OCI-LY1 (cell line): ENCODE results near the gene PRPH.
A peak's percentile ranks its signal among the peaks of the same experiment; 100 is the strongest.
"Not testable (repeated sequence)": the region's sequence is repeated elsewhere in the genome, so short reads cannot be mapped to it uniquely, and the experiment has no call there.

Experiments used
- H2AFZ ChIP-seq: fragments of 200-600 bp; sonication (generic), shearing (Covaris generic); 2 replicates; pipeline ENCODE4 v1.6.0; 2014; ENCODE audit warnings: antibody characterized with exemption, mild to moderate bottlenecking, low read length
- H3F3A ChIP-seq: fragments of 200-600 bp; sonication (generic), shearing (Covaris generic); 2 replicates; pipeline ENCODE4 v1.6.0; 2014; ENCODE audit warnings: mild to moderate bottlenecking, antibody characterized with exemption, low read length, moderate library complexity; ENCODE audit not compliant: insufficient read depth
- H3K27ac ChIP-seq: fragments of 200-600 bp; sonication (generic); 2 replicates; pipeline ENCODE4 v1.5.1; 2014; ENCODE audit warnings: low read length, mixed run types, mild to moderate bottlenecking, low read depth; ENCODE audit not compliant: poor library complexity, severe bottlenecking
- H3K27me3 ChIP-seq: fragments of 200-600 bp; sonication (generic); 2 replicates; pipeline ENCODE4 v1.6.0; 2014; ENCODE audit warnings: antibody characterized with exemption, mild to moderate bottlenecking, low read length, moderate library complexity; ENCODE audit not compliant: insufficient read depth
- H3K36me3 ChIP-seq: fragments of 200-600 bp; sonication (generic); 2 replicates; pipeline ENCODE4 v1.6.1; 2014; ENCODE audit warnings: mild to moderate bottlenecking, antibody characterized with exemption, low read length, moderate library complexity, mixed read lengths; ENCODE audit not compliant: insufficient read depth
- H3K4me1 ChIP-seq: fragments of 200-600 bp; sonication (generic); 2 replicates; pipeline ENCODE4 v1.5.1; 2014; ENCODE audit warnings: mild to moderate bottlenecking, low read length, moderate library complexity; ENCODE audit not compliant: insufficient read depth, severe bottlenecking
- H3K4me2 ChIP-seq: fragments of 200-600 bp; sonication (generic), shearing (Covaris generic); 2 replicates; pipeline ENCODE4 v1.6.1; 2014; ENCODE audit warnings: low read length
- H3K4me3 ChIP-seq: fragments of 200-600 bp; sonication (generic); 2 replicates; pipeline ENCODE4 v1.5.1; 2014; ENCODE audit warnings: low read length, low read depth, mild to moderate bottlenecking, mixed read lengths; ENCODE audit not compliant: poor library complexity, severe bottlenecking
- H3K79me2 ChIP-seq: fragments of 200-600 bp; shearing (Covaris generic); 2 replicates; pipeline ENCODE4 v1.6.1; 2016; ENCODE audit warnings: mixed run types, low read length, mixed read lengths; ENCODE audit not compliant: insufficient read depth
- H3K9ac ChIP-seq: fragments of 200-600 bp; sonication (generic), shearing (Covaris generic); 2 replicates; pipeline ENCODE4 v1.6.1; 2014; ENCODE audit warnings: mild to moderate bottlenecking, low read length, mixed read lengths
- H3K9me2 ChIP-seq: fragments of 200-600 bp; sonication (generic), shearing (Covaris generic); 2 replicates; pipeline ENCODE4 v1.6.1; 2014; ENCODE audit warnings: low read depth, mild to moderate bottlenecking, low read length, mixed read lengths
- H3K9me3 ChIP-seq: fragments of 200-600 bp; shearing (Covaris generic); 2 replicates; pipeline ENCODE4 v1.6.1; 2014; ENCODE audit warnings: low read length, mixed read lengths
- H4K20me1 ChIP-seq: fragments of 200-600 bp; sonication (generic), shearing (Covaris generic); 2 replicates; pipeline ENCODE4 v1.6.0; 2016; ENCODE audit warnings: mild to moderate bottlenecking, low read length; ENCODE audit not compliant: insufficient read depth
- CTCF ChIP-seq: fragments of 200-600 bp; sonication (generic), shearing (Covaris generic); IDR thresholded peaks from 2 replicates; pipeline ENCODE4 v1.5.1; 2017; ENCODE audit warnings: mild to moderate bottlenecking, antibody characterized with exemption, low read length, moderate library complexity, mixed read lengths
- EZH2 ChIP-seq: fragments of 200-600 bp; sonication (generic), shearing (Covaris generic); IDR thresholded peaks from 2 replicates; pipeline ENCODE4 v1.8.0; 2017; ENCODE audit warnings: borderline replicate concordance, mixed run types, mild to moderate bottlenecking, antibody characterized with exemption, low read length, moderate library complexity, mixed read lengths

The PRPH gene

GRCh38 chr12:49331380-49332222 is 36.7 kb downstream of the PRPH start:
- H3K9ac ChIP-seq = no peak overlapping the region
- H3K36me3 ChIP-seq = peaks cover 51% of the 10 kb centered on the region
- H3K27me3 ChIP-seq = no peaks in the 10 kb centered on the region

GRCh38 chr12:49332441-49332861 is 37.5 kb downstream of the PRPH start:
- Histone ChIP-seq H2AFZ (no peak overlapping the region), H3K4me1 (peaks cover 3% of the 10 kb centered on the region), H3K9me2 (no peaks in the 10 kb centered on the region), H3K4me3 (no peak overlapping the region), H3K36me3 (peaks cover 42% of the 10 kb centered on the region), H3K4me2 (no peak overlapping the region), H3K79me2 (no peaks in the 10 kb centered on the region), H3K9ac (no peak overlapping the region), H3K27me3 (no peaks in the 10 kb centered on the region), H4K20me1 (no peaks in the 10 kb centered on the region), H3F3A (no peaks in the 10 kb centered on the region), H3K27ac (no peak overlapping the region), H3K9me3 (no peaks in the 10 kb centered on the region)
- TF ChIP-seq CTCF (no peak), EZH2 (no peak)

More at GRCh38 chr12:49331380-49332222, 36.7 kb downstream of the PRPH start:
- no peaks in the 10 kb centered on the region for H3F3A ChIP-seq
- H2AFZ ChIP-seq = no peak overlapping the region
- H3K4me2 ChIP-seq = no peak overlapping the region
- no peaks in the 10 kb centered on the region for H3K9me3 ChIP-seq
- no peaks in the 10 kb centered on the region for H4K20me1 ChIP-seq
- no peaks in the 10 kb centered on the region for H3K4me1 ChIP-seq
- no peak overlapping the region for H3K4me3 ChIP-seq
- H3K79me2 ChIP-seq = no peaks in the 10 kb centered on the region
- H3K27ac ChIP-seq = no peak overlapping the region
- H3K9me2 ChIP-seq = no peaks in the 10 kb centered on the region
- TF ChIP-seq CTCF (peak; percentile 52), EZH2 (no peak)

- no peaks in the 10 kb centered on the region for H4K20me1 ChIP-seq
- H2AFZ ChIP-seq = no peak overlapping the region
- H3F3A ChIP-seq = no peaks in the 10 kb centered on the region
- H3K4me3 ChIP-seq = no peak overlapping the region
- no peaks in the 10 kb centered on the region for H3K79me2 ChIP-seq
- TF ChIP-seq EZH2 (no peak), CTCF (no peak)
- no peak overlapping the region for H3K4me2 ChIP-seq
- no peaks in the 10 kb centered on the region for H3K27me3 ChIP-seq
- no peaks in the 10 kb centered on the region for H3K9me2 ChIP-seq
- no peaks in the 10 kb centered on the region for H3K9me3 ChIP-seq
- no peak overlapping the region for H3K27ac ChIP-seq
- H3K36me3 ChIP-seq = peaks cover 38% of the 10 kb centered on the region
- peaks cover 4% of the 10 kb centered on the region for H3K4me1 ChIP-seq
- no peak overlapping the region for H3K9ac ChIP-seq
These were observed 38.0 kb downstream of the PRPH start for GRCh38 chr12:49332891-49333371.

- not testable (repeated sequence) for H3K4me3 ChIP-seq, H3K4me2 ChIP-seq, H3K27me3 ChIP-seq, H3K9me2 ChIP-seq, H3F3A ChIP-seq, H3K9me3 ChIP-seq, H3K4me1 ChIP-seq, H3K27ac ChIP-seq, H3K9ac ChIP-seq, H2AFZ ChIP-seq, H4K20me1 ChIP-seq, H3K79me2 ChIP-seq
- peaks cover 34% of the 10 kb centered on the region for H3K36me3 ChIP-seq
These were observed 38.8 kb downstream of the PRPH start for GRCh38 chr12:49333778-49334177.
